ENCODE data around the gene SPAG9. TPM values are rescaled to one million over a fixed set of nuclear protein-coding genes. Genes with fewer than 3 reads are reported as not detected.
A peak's percentile ranks its signal among the peaks of the same experiment; 100 is the strongest.

SPAG9 gene
- total RNA-seq, 1 experiment from 2014 or later = 54.3 TPM

DNA sequence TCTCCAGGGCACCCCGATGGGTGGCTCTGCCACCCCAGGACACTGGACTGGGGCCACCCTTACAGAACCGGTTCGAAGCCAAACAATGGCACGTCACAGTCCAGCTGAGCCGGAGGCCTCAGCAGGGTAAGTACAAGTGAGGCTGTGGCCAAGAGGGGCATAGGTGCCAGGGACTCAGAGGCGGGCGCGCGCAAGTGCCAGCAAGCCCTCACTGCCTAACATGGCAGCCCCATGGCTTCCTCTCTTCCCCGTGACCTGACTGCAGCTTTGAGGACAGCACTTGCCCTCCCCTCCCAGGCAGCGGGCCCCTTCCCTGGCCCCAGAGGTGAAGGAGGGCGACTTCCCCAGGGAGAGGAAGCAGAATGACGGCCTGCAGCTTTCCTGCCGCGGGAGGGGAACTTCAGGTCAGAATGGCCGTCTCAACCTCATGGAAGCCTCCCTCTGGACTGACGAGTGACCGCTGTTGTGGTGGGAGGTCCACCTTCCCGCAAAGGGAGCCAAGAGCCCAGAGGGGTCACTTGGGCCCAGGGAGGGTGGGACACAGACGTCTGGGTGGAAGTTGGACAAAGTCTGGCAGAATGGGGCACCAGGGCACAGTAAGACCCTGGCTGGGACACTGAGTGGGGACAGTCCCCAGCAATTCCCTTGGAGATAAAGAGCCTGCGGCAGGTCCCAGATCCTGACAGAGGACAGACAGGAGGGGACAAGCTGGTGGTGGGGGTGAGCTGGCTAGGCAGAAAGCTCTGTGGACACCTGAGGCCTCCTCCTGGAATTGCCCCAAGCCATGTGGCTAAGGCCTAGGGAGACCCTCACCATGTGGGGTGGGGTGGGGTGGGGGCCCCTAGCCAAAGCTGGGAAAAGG, 202.4 kb downstream of the SPAG9 start:
- Histone ChIP-seq H2BK120ac (ENCODE audit: low read depth, low read length, poor library complexity, severe bottlenecking) (no peak overlapping the region), H3K14ac (ENCODE audit: insufficient read depth, low read length) (peak overlapping the region; percentile 83; the same call in 1 of the 2 replicates), H3K18ac (ENCODE audit: insufficient read length, low read depth, low read length) (peak overlapping the region; percentile 77), H2BK12ac (ENCODE audit: insufficient read length, low read depth, low read length) (peak overlapping the region; percentile 79), H3K27ac (ENCODE audit: insufficient read length, low read depth, low read length) (no peak overlapping the region), H4K91ac (ENCODE audit: insufficient read length, low read depth, low read length) (peak overlapping the region; percentile 79), H3K79me2 (ENCODE audit: insufficient read depth, low read length) (no peaks in the 10 kb centered on the region), H2AFZ (ENCODE audit: low read length) (no peak overlapping the region), H3K4ac (ENCODE audit: low read depth, low read length) (no peak overlapping the region; the same call in 1 of the 2 replicates), H3K9ac (ENCODE audit: extremely low read depth, insufficient read length, low read length) (no peak overlapping the region), H4K20me1 (ENCODE audit: control insufficient read depth, insufficient read depth, insufficient read length) (no peaks in the 10 kb centered on the region), H2AK5ac (ENCODE audit: insufficient read length, low read length) (no peak overlapping the region), H4K5ac (ENCODE audit: insufficient read length, low read depth, low read length) (no peak overlapping the region), H3K23ac (ENCODE audit: insufficient read length, low read depth, low read length) (no peak overlapping the region), H3K4me2 (ENCODE audit: insufficient read depth, insufficient read length, low read length) (no peak overlapping the region), H2BK15ac (ENCODE audit: low read depth, low read length) (no peak overlapping the region), H3T11ph (ENCODE audit: low read length) (no peak overlapping the region), H3K4me1 (ENCODE audit: insufficient read depth, low read length) (peaks cover 18% of the 10 kb centered on the region; the same call in 1 of the 2 replicates), H4K8ac (replicated peaks; ENCODE audit: insufficient read length, low read depth, low read length) (no peak overlapping the region), H3K9me3 (ENCODE audit: control insufficient read depth, low read depth, low read length) (no peaks in the 10 kb centered on the region), H3K23me2 (ENCODE audit: insufficient read length, low read depth, low read length, poor library complexity, severe bottlenecking) (no peaks in the 10 kb centered on the region), H3K27me3 (ENCODE audit: insufficient read depth, low read length) (no peaks in the 10 kb centered on the region), H2BK5ac (ENCODE audit: insufficient read length, low read length) (no peak overlapping the region), H2BK20ac (ENCODE audit: low read depth, low read length, poor library complexity, severe bottlenecking) (no peak overlapping the region), H3K56ac (ENCODE audit: insufficient read length, low read depth, low read length) (no peak overlapping the region), H3K79me1 (ENCODE audit: insufficient read depth, low read depth, low read length, poor library complexity, severe bottlenecking) (no peaks in the 10 kb centered on the region)
- WGBS (ENCODE audit: extremely low coverage, insufficient read length, low lambda C conversion rate) = no CpG with 5 or more reads among the region's 21 CpGs
- H3K36me3 Mint-ChIP-seq (ENCODE audit: insufficient read depth in 1 of 3, low read depth in 3 of 3) = no peaks in the 10 kb centered on the region; a peak in 1 of 7 replicates
- no peak for DNase-seq
- no peaks in the 10 kb centered on the region; the same call in 1 of the 2 replicates for H3K27me3 Mint-ChIP-seq (ENCODE audit: low read depth)
- H3K4me3 Mint-ChIP-seq = peak overlapping the region in 1 of 2 experiments; percentile 29; a peak in 1 of 5 replicates
- H3K4me1 Mint-ChIP-seq = peaks cover 59 to 76% of the 10 kb centered on the region in 2 experiments
- no peak for TF ChIP-seq CTCF (conservative IDR thresholded peaks at IDR 0.05)
- H3K9me3 Mint-ChIP-seq = peaks cover 2% of the 10 kb centered on the region in 2 experiments; a peak in 2 of 5 replicates
- H3K27ac Mint-ChIP-seq = peak overlapping the region in 1 of 3 experiments; percentile 44; a peak in 2 of 7 replicates

All from H9 (cell line).